RCC 7860 (cell line): ENCODE measurements around the gene HOXC13.

Experiments used
- DNase-seq: peaks from one replicate; pipeline ENCODE4 v3.0.0-alpha.2; 2015; ENCODE audit warnings: low spot score
- FAIRE-seq: peaks from 2 replicates; lab custom pipeline; 2012; peaks lifted over from hg19 to GRCh38; lab: Jason Lieb, UNC

The HOXC13 gene, protein sequence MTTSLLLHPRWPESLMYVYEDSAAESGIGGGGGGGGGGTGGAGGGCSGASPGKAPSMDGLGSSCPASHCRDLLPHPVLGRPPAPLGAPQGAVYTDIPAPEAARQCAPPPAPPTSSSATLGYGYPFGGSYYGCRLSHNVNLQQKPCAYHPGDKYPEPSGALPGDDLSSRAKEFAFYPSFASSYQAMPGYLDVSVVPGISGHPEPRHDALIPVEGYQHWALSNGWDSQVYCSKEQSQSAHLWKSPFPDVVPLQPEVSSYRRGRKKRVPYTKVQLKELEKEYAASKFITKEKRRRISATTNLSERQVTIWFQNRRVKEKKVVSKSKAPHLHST

GRCh38 chr12:53938326-53939140, at the start of gene HOXC13:
HOXC13 (plus strand) TSS chr12:53938831; CDS start chr12:53938907, 76 bp downstream.
- FAIRE-seq = no peak
- DNase-seq = no peak

GRCh38 chr12:53890081-53890480, 48.5 kb upstream of the HOXC13 start:
- DNase-seq (no peak), FAIRE-seq (no peak)

DNA sequence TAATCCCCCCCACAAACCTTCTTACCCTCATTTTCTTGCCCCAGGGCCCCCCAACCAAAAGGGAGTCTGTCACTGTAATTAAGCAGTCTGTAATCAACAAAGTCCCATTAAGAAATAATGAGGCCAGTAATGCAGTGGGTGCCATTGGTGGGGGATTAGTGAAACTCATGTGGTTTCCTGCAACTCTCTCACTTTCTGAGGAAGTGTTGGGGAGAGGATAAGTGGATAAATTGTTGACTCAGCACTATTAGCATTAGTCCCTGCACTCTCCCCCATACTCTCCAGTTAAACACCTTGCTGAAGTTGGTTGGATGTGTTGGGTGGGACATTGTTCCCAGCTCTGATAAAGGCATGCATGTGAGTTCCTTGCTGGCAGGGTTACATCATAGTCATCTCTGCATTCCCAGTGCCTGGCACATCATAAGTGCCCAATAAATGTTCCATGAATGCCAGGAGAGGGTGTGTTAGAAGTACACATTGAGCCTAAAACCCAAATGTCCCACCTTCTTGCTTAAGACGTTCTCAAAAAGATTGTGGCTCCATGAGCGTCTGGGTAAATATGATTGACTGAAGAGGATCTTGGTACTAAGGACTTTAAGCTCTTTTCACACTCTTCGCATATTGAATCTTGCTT, 45.8 kb upstream of the HOXC13 start:
- no peak for DNase-seq
- no peak for FAIRE-seq

DNA sequence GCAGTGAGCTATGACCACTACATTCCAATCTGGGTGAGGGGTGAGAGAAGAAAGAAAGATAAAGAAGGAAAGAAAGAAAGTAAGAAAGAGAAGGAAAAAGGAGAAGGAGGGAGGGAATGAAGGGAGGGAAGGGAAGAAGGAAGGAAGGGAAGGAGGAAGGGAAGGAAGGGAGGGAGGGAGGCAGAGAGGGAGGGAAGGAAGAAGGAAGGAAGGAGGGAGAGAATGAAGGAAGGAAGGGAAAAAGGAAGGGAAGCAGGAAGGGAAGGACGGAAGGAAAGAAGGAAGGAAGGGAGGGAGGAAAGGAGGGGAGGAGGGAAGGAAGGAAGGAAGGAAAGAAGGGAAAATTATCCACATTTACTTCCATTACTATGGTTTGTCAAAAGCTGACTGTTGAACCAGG, 39.4 kb upstream of the HOXC13 start:
- DNase-seq (no peak), FAIRE-seq (no peak)

DNA sequence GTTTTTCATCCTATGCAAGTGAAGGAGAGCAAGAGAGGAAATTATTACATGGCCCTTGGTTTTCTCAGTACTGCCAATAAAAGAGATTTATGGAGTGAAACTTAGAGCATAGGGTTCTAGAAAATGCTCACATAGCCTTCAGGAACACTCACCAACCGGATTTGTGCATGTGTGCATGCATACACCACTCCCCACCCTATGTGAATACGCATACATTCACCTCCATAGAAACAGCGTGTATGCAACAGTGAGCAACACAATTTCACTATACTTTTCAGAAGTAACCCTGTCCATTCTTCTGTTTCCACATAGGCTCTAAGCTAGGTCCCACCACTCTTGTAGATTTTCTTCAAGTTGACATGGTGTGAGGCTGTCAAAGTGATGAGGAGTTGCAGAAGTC, 31.5 kb upstream of the HOXC13 start:
- DNase-seq = no peak

GRCh38 chr12:53916788-53917655, 21.6 kb upstream of the HOXC13 start:
- DNase-seq (no peak), FAIRE-seq (no peak)

More for the DNA sequence above, 31.5 kb upstream of the HOXC13 start:
- no peak for FAIRE-seq

GRCh38 chr12:53924521-53925405, 13.9 kb upstream of the HOXC13 start:
- FAIRE-seq (no peak), DNase-seq (no peak)

DNA sequence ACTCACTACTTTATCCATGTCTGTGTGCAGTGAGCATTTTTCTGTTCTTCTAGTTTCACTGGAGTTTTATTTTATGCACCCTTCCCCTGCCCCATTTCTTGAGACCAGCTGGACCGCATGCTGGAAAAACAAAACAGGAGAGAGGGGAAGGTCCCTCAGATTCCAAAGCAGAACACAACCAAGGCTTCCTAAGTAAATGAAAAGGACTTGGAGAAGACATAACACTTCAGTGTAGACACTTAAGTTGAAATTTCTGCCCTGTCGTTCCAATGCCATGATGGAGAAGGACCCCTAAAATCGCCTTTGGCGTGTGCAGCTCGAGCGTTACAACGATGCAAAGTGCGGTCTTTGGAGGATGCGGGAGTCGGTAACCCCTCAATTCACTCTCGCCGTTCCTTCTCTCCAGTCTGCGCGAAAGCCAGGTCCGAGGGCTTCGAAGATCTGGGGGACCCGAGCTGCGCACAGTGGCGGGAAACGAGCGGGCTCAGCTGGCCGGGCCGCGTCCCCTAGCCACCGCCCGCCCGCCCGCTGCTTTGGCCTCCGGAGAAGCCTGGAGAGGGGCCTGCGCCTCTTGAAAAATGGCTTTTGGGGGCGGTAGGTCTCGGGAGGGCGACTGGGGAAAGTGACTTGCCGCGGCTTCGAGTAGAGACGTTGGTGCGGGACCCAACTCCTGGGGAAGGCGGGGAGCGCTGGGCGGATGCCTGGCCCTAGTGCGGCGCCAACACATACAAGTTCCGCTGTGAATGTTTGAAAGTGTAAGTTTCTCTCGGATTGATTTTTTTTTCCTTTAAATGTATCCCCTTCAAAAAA, 11.2 kb upstream of the HOXC13 start:
- DNase-seq (no peak), FAIRE-seq (no peak)

DNA sequence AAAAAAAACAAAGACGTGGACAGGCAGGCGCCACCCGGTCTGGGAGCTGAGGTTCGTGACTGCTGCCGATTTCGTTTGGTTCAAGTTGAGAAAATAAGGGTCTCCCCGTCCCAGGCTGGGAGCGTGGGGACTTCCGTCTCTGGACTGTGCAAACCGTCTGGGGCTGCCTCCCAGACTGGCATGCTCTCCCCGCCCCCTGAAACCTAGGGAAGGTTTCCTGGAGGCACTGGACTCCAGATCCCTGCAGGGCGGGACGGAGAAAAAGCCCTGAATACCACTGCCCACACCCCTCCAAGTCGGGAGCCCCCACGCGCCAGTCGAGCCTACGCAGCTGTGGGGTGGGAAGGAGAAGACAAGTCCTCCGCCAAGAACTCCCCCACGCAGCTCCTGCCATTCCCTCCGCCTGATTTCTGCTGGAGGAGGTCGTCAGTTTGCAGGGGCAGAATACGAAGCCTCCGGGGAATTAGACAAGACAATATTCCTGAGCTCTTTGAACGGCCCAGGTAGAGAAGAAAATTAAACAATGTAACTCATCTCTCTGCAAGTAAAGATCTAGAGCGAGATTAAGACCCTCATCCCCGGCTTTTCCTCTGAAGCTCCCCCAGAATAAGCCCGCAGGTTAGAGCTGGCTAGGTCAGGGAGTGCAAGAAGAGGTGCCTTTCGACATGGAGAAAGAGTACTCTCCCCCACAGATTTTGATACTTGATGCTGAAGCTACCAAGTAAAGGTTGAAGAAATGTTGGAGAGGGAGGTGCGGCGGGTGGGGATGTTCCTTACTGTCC, 10.4 kb upstream of the HOXC13 start:
- FAIRE-seq (no peak), DNase-seq (no peak)

GRCh38 chr12:53929527-53929926, 9.1 kb upstream of the HOXC13 start:
- DNase-seq = no peak
- no peak for FAIRE-seq

- FAIRE-seq (no peak), DNase-seq (no peak)
Observed at GRCh38 chr12:53930591-53931255, 7.9 kb upstream of the HOXC13 start.

GRCh38 chr12:53931844-53932581, 6.6 kb upstream of the HOXC13 start:
- DNase-seq = no peak
- no peak for FAIRE-seq

GRCh38 chr12:53932915-53933314, 5.7 kb upstream of the HOXC13 start:
- no peak for FAIRE-seq
- DNase-seq = no peak

DNA sequence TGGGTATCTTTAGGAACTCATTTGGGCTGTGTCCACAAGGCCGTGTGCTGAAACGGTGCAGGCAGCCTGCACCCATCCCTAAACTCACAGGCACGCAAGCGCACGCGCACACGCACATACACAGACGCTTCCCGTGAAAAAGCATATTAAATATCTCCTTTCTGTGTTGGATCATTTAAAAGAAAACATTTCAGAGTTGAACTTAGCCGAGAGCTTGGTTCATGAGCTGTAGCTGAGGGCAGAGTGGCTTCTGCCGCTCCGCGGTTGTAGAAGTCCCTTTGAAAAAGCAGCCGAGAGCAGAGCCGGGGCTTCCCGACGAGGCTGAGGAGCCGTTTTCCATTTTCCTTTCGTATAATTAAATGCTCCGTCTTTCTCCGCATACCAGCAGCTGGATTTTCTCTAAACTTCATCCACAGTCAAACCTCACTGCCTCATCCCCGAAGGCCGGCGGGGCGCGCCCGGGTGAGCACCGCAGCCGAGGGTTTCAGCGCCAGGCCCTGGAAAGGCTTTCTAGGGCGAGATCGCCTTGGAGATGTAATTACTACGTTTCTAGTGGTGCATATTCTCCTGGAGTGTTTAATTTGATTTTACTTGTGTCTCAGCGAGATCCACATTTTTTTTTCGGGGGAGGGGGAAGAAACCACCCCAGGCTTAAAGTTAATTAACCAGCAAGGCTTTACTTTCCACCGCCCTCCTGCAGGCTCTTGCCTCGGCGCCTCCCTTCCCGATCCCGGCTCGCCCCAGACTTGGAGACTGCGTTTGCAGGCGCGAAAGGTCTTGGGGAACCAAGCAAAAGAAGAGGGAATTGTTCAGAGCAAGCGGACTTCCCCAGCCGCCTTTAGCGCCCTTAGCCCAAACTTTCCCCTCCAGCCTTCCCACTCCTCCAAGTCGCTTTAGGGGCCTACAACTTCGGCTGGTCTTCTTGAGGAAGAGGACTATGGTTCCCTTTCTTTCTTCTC, 3.0 kb upstream of the HOXC13 start:
- FAIRE-seq = no peak

GRCh38 chr12:53937099-53937498, 1.5 kb upstream of the HOXC13 start:
- no peak for FAIRE-seq

More for the DNA sequence above, 3.0 kb upstream of the HOXC13 start:
- no peak for DNase-seq

More at GRCh38 chr12:53937099-53937498, 1.5 kb upstream of the HOXC13 start:
- DNase-seq = no peak
